GM15510 (cell line): Measurements from ENCODE around the gene PPTC7.

ENCODE experiments used
- POLR2A ChIP-seq: IDR thresholded peaks from 3 replicates; pipeline ENCODE4 v1.6.1; 2011; ENCODE audit warnings: borderline replicate concordance; ENCODE audit not compliant: insufficient read length; ENCODE audit errors: extremely low read depth

PPTC7 gene

DNA sequence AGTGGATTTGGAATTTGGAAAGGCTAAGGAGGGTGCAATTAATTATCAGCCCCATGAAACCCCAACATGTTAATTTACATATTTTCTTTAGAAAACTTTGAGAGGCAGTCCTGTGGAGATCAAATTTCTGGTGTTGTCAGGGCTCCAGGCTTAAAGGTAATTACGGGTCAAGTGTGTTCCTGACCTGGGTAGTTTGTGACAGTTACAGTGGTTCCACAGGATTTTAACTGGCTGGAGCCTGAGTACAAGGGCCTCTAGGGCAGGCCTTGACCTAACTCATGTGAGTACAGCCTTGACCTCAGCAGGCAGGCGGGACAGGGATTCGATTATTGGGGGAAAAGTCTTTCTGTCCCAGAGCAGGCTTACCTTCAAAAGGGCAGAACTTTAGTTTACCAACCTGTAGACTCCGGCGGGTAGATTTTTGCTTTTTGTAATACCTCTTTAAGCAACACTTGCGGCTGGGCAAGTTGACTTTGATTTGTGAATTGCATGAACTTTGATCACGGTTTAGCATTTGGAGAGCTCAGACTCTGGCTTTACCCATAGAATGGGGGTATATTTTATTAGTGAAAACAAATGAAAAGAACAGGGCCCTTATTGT lies 8.4 kb upstream of the PPTC7 start:
- TF ChIP-seq POLR2A = no peak

- no peak for TF ChIP-seq POLR2A
Observed at GRCh38 chr12:110590806-110591326, 7.7 kb upstream of the PPTC7 start.

- no peak for TF ChIP-seq POLR2A
Observed at GRCh38 chr12:110590059-110590458, 6.9 kb upstream of the PPTC7 start.

DNA sequence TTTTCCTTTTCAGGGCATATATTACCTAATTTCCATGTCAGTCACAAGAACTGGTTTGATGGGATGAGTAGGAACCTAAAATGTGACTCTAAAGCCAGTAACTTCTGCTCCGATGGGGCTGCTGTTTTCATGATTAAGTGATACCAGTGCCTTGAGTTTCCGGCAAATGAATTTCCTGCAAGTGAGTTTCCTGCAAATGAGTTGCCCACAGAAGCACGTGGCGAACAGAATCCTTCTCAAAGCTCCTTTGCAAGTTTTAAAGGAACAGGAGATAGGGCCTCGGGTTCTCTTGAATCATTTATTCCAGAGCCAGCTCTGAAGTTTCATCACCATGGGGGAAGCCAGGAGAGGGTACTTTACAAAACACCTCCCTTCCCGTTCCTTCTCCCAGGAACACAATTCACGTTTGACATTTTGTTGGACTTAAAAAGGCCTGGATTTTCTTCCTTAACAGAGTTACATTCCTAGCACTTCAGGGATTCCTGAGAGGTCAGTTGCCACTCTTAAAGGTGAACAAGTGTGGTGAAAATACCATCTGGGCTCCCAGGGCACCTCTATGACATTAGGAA lies 2.2 kb upstream of the PPTC7 start:
- TF ChIP-seq POLR2A = no peak

DNA sequence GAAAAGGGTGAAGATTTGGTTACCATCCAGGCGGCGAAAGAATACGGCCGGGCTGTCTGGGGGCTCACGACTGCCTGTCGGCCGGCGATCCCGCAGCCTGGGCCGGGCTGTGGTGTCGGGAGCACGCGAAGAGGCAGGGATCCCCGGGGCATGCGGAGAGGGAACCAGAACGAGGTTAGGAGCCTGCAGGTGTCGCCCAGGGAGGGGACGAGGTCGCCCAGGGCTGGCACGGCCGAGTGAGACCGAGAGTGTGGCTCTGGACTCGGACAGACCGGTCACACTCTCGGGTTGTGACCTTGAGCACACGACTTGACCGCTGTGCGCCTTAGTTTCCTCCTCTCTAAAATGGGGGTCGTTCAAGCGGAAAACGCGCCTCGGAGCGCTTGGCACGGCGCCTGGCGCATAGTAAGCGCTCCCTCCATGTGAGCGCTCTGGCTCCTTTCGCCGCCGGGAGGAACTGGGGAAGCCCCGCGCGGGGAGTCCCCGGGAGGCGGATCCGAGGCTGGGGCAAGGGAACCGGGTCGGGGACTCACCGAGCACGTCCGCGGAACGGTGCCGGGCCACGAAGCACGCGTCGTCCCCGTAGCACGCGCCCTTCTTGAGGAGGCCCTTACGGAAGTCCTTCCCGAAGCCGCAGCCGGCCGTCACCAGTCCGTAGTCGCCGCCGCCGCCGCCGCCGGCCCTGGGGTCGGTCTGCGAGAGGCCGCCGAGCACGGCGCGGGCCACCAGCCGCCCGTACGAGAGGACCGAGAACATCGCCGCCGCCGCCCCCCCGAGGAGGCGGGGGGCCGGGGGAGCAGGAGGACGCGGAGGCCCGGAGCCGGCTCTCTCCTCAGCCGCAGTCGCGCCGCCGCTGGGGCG lies 612 bp downstream of the PPTC7 start:
- peak; percentile 44 for TF ChIP-seq POLR2A

DNA sequence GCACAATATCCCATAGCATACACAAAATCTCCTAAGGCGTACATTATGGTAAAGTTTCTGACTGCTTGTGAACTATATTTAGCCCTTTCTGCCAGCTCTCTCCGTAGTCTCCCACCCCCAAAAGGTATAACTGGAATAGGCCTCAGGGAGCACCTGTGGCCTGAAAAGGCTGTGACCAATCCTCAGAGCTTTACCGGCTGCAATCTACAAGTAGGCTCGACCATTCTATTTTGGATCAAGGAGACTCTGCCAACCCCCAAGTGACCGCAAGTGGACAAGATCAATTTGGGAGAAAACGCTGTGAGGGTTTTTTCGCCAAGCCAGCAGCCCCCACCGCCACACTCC lies 1.2 kb downstream of the PPTC7 start:
- TF ChIP-seq POLR2A = no peak

GRCh38 chr12:110579535-110580253 lies 3.4 kb downstream of the PPTC7 start:
- TF ChIP-seq POLR2A = no peak

GRCh38 chr12:110578694-110579534 lies 4.2 kb downstream of the PPTC7 start:
- no peak for TF ChIP-seq POLR2A

GRCh38 chr12:110577864-110578693 lies 5.0 kb downstream of the PPTC7 start:
- TF ChIP-seq POLR2A = no peak

- TF ChIP-seq POLR2A = no peak
Observed at GRCh38 chr12:110576504-110576903, 6.6 kb downstream of the PPTC7 start.

DNA sequence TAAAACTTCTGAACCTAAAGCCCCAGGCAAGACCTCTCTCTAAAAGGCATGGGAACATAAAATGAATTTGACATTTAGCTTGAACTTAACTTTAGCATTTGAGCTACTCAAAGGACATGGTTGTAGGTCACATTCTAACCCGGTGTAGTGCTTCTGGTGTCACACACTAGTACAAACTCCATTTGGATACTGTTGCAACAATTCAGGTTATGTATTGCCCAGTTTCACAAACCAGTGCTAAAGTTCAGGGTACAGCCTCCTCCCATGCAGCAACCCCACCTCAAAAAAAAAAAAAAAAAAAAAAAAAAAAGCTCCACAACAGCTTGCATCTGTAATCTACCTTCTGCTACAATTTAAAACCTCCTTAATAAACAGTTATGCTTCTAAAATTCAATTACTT lies 7.8 kb downstream of the PPTC7 start:
- no peak for TF ChIP-seq POLR2A

DNA sequence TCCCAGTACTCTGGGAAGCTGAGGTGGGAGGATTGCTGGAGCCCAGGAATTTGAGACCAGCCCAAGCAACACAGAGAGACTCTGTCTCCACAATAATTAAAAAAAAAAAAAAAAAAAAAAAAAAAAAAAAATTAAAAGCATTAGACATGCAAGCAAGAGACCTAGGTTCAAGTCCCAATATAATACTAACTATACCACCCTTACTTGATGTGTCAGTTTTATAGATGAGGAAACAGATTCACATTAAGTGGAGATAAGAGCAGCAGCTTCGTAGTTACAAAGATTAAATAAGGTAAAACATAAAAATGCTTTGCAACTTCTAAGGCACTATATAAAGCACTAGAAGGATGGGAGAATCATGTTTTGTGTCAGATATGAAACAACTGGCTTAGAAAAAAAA lies 9.1 kb downstream of the PPTC7 start:
- TF ChIP-seq POLR2A = no peak

GRCh38 chr12:110568752-110569151 lies 14.4 kb downstream of the PPTC7 start:
- TF ChIP-seq POLR2A = no peak
